SKM-1 (cell line): ENCODE measurements around the gene TGFBR3L.

Experiments used
- DNase-seq: peaks from one replicate; lab custom pipeline; 2025; ENCODE audit not compliant: unreplicated experiment; lab: John Stamatoyannopoulos, UW

The TGFBR3L gene

GRCh38 chr19:7903244-7904073, 11.2 kb upstream of the TGFBR3L start, which contains the start of gene MAP2K7:
TSS of gene MAP2K7 (plus strand) at chr19:7903877. CDS start at chr19:7903945, 68 bp downstream.
- DNase-seq: peak; percentile 95

- DNase-seq: no peak
Observed at GRCh38 chr19:7904074-7905020, 10.3 kb upstream of the TGFBR3L start.

- no peak for DNase-seq
Observed at GRCh38 chr19:7905268-7905667, 9.4 kb upstream of the TGFBR3L start.

- no peak for DNase-seq
Observed at GRCh38 chr19:7905859-7906258, 8.8 kb upstream of the TGFBR3L start.

- no peak for DNase-seq
Observed at GRCh38 chr19:7907122-7907521, 7.5 kb upstream of the TGFBR3L start.

- DNase-seq: no peak
Observed at GRCh38 chr19:7907544-7907943, 7.1 kb upstream of the TGFBR3L start.

- DNase-seq: no peak
Observed at GRCh38 chr19:7908078-7908699, 6.4 kb upstream of the TGFBR3L start.

GRCh38 chr19:7908742-7909461, 5.7 kb upstream of the TGFBR3L start:
- no peak for DNase-seq

- no peak for DNase-seq
Observed at GRCh38 chr19:7909471-7910067, 5.1 kb upstream of the TGFBR3L start.

GRCh38 chr19:7910321-7911161, 4.1 kb upstream of the TGFBR3L start:
- DNase-seq: no peak

- no peak for DNase-seq
Observed at GRCh38 chr19:7911508-7912143, 3.0 kb upstream of the TGFBR3L start.

- DNase-seq: no peak
Observed at GRCh38 chr19:7912144-7912696, 2.4 kb upstream of the TGFBR3L start.

GRCh38 chr19:7912697-7913564, 1.7 kb upstream of the TGFBR3L start:
- DNase-seq: no peak

- no peak for DNase-seq
Observed at GRCh38 chr19:7913652-7914051, 978 bp upstream of the TGFBR3L start.

GRCh38 chr19:7914099-7914498, 531 bp upstream of the TGFBR3L start:
- DNase-seq: no peak

GRCh38 chr19:7915250-7916102, 846 bp downstream of the TGFBR3L start:
- DNase-seq: no peak
